DOHH2 (cell line): ENCODE results near the gene SLC28A1.

Experiments used
- EZH2phosphoT487 ChIP-seq: fragments of 200-600 bp; sonication (generic); IDR thresholded peaks from 2 replicates; pipeline ENCODE4 v1.6.1; 2017; ENCODE audit warnings: borderline replicate concordance, mild to moderate bottlenecking, antibody characterized with exemption, low read length, moderate library complexity, mixed read lengths
- TF ChIP-seq, protein P1 (sequence below): fragments of 200-600 bp; sonication (generic); IDR thresholded peaks from one replicate; pipeline ENCODE4 v1.5.1; 2014; ENCODE audit warnings: antibody characterized with exemption, mild to moderate bottlenecking, low read depth, low read length; ENCODE audit not compliant: poor library complexity, severe bottlenecking

DNA sequence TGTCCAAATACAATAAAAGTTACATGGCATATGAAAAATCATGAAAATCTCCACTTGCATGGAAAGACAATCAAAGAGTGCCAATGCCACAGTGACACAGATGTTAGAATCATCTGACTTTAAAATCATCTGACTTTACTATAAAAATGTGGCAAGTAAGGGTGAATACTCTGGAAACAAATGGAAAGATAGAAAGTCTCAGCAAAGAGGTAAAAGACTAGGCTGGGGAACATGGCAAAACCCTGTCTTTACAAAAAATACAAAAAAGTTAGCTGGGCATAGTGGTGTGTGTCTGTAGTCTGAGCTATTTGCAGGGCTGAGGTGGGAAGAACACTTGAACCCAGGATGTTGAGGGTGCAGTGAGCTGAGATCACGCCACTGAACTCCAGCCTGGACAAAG, 38.2 kb upstream of the SLC28A1 start:
- TF ChIP-seq, protein P1, sequence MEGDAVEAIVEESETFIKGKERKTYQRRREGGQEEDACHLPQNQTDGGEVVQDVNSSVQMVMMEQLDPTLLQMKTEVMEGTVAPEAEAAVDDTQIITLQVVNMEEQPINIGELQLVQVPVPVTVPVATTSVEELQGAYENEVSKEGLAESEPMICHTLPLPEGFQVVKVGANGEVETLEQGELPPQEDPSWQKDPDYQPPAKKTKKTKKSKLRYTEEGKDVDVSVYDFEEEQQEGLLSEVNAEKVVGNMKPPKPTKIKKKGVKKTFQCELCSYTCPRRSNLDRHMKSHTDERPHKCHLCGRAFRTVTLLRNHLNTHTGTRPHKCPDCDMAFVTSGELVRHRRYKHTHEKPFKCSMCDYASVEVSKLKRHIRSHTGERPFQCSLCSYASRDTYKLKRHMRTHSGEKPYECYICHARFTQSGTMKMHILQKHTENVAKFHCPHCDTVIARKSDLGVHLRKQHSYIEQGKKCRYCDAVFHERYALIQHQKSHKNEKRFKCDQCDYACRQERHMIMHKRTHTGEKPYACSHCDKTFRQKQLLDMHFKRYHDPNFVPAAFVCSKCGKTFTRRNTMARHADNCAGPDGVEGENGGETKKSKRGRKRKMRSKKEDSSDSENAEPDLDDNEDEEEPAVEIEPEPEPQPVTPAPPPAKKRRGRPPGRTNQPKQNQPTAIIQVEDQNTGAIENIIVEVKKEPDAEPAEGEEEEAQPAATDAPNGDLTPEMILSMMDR = no peak
- TF ChIP-seq EZH2phosphoT487 = no peak
